PFSK-1 (cell line): Measurements from ENCODE around the gene HEY2.

Experiments
- FOXP2 ChIP-seq: optimal IDR thresholded peaks from 2 replicates; pipeline ENCODE3; 2011; ENCODE audit warnings: borderline replicate concordance, control low read depth, inconsistent platforms; ENCODE audit not compliant: insufficient read depth; ENCODE audit errors: extremely low read length, extremely low read depth
- POLR2AphosphoS5 ChIP-seq: IDR thresholded peaks from 2 replicates; pipeline ENCODE4 v1.6.1; 2012; ENCODE audit warnings: low read depth, mild to moderate bottlenecking, control low read depth, low read length, moderate library complexity

DNA sequence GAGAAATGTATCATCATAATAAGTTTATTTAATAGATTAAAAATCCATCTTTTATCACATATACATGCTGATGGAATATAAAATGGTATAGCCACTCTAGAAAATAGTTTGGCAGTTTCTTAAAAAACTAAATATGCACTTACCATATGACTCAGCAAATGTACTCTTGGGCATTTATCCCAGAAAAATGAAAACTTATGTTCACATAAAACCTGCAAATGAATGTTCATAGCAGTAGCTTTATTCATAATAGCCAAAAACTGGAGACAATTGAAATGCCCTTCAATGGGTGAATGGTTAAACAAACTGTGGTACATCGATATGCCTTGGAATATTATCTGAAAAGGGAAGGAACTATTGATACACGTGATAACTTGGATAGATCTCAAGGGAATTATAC is 34.9 kb downstream of the HEY2 start:
- no peak for TF ChIP-seq POLR2AphosphoS5
- no peak for TF ChIP-seq FOXP2
